Breast epithelium (tissue), 4 donors: ENCODE data around the gene TXNL4B. TPM values are rescaled to one million over a fixed set of nuclear protein-coding genes. Genes with fewer than 3 reads are reported as not detected.

Experiments used
- DNase-seq, 2 donors: peaks; one replicate each; pipeline ENCODE4 v3.0.0-alpha.2; 2019; ENCODE audit warnings: low spot score in 2 of 2
- H3K27ac ChIP-seq, 2 donors: fragments of 200-600 bp; sonication (generic) in 1 of 2; one replicate each; pipeline ENCODE4 v1.5.1; 2016 to 2019; ENCODE audit warnings: mild to moderate bottlenecking in 1 of 2
- H3K27me3 ChIP-seq, 2 donors: fragments of 200-600 bp; sonication (generic) in 1 of 2; one replicate each; pipeline versions ENCODE4 v1.5.1 to v1.6.0; 2017 to 2019; ENCODE audit warnings: control low read depth in 1 of 2, mild to moderate bottlenecking in 1 of 2
- H3K36me3 ChIP-seq: fragments of 200-600 bp; one replicate; pipeline ENCODE4 v1.5.1; 2019
- H3K4me1 ChIP-seq, 2 donors: fragments of 200-600 bp; sonication (generic); one replicate each; pipeline ENCODE4 v1.5.1; 2016 to 2019; ENCODE audit warnings: control low read depth in 1 of 2
- H3K4me3 ChIP-seq, 3 donors: fragments of 200-600 bp; sonication (generic); 1 replicate in 2 of 3; 2 replicates in 1 of 3; pipeline ENCODE4 v1.5.1; 2016 to 2019; ENCODE audit warnings: mild to moderate bottlenecking in 3 of 3, moderate library complexity in 2 of 3
- H3K9me3 ChIP-seq, 2 donors: fragments of 200-600 bp; sonication (generic) in 1 of 2; one replicate each; pipeline ENCODE4 v1.5.1; 2016 to 2019; ENCODE audit warnings: control low read depth in 1 of 2
- CTCF ChIP-seq, 3 donors: fragments of 450-650 bp; IDR thresholded peaks; one replicate each; pipeline ENCODE4 v1.5.1; 2016 to 2017; ENCODE audit warnings: antibody characterized with exemption in 3 of 3, mild to moderate bottlenecking in 3 of 3, moderate library complexity in 3 of 3
- POLR2A ChIP-seq: fragments of 450-650 bp; IDR thresholded peaks from one replicate; pipeline ENCODE4 v1.6.1; 2016; ENCODE audit warnings: antibody characterized with exemption, mild to moderate bottlenecking, moderate library complexity
- POLR2AphosphoS5 ChIP-seq, 3 donors: sonication (generic); formaldehyde crosslinking; IDR thresholded peaks; one replicate each; pipeline ENCODE4 v1.6.1; 2017; ENCODE audit warnings: antibody characterized with exemption in 3 of 3
- intact Hi-C: fragments of 100-400 bp; cut with DNase I; formaldehyde crosslinking; loops from one replicate; pipeline ENCODE4 v1.15.1; 2023; ENCODE audit warnings: low total_unique reads
- total RNA-seq, 3 donors: library from RNA; depleted of rRNA; stranded (reverse); fragments of >200 nt; gene quantifications; one replicate each; pipeline ENCODE4 v1.1.0, GENCODE V29; 2016

The TXNL4B gene
- total RNA-seq, 3 donors from 2014 or later, result 7.2 to 16.4 (median 8.8) TPM

DNA sequence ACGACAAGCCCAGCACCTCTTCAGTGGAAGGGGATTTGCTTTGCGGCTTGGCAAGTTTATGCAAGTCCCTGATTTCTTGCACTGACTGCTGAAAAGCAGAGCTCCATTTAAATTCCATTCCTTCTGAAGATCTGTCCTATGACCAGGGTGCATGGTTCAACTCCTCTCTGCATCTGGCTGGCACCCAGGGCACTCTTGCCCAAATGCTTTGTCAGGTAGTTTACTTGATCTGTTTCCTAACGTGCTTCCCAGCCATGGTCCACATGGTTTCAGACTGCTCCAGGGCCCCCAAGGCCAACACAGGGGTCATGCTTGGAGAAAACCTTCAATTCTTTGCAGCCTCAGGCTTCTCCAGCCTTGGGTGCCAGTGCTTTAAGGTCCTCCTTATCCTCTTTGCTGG, 50.4 kb downstream of the TXNL4B start:
- no peaks in the 10 kb centered on the region for H3K9me3 ChIP-seq
- no peaks in the 10 kb centered on the region for H3K36me3 ChIP-seq
- H3K27me3 ChIP-seq, result no peaks in the 10 kb centered on the region
- DNase-seq, result no peak
- TF ChIP-seq CTCF (IDR thresholded peaks at IDR 0.05) (no peak), POLR2AphosphoS5 (IDR thresholded peaks at IDR 0.05) (no peak), POLR2A (no peak)
- peak overlapping the region in 1 of 2 donors; percentile 41 for H3K27ac ChIP-seq
- intact Hi-C loops, result no loop called here
- H3K4me1 ChIP-seq, result no peaks in the 10 kb centered on the region
- H3K4me3 ChIP-seq, result no peak overlapping the region

- intact Hi-C loops, result no loop called here
- Histone ChIP-seq H3K4me1 (no peaks in the 10 kb centered on the region), H3K27ac (peak overlapping the region; percentile 41 to 57), H3K36me3 (no peaks in the 10 kb centered on the region), H3K27me3 (no peaks in the 10 kb centered on the region), H3K4me3 (no peak overlapping the region), H3K9me3 (no peaks in the 10 kb centered on the region)
- DNase-seq, result peak in 1 of 2 donors; percentile 76
- TF ChIP-seq POLR2AphosphoS5 (IDR thresholded peaks at IDR 0.05) (peak in 1 of 3 donors; percentile 39), CTCF (IDR thresholded peaks at IDR 0.05) (no peak)
These were observed 51.2 kb downstream of the TXNL4B start for GRCh38 chr16:72042157-72042660.

GRCh38 chr16:72036098-72036497, 57.3 kb downstream of the TXNL4B start:
- no peaks in the 10 kb centered on the region for H3K9me3 ChIP-seq
- H3K27ac ChIP-seq, result no peak overlapping the region
- TF ChIP-seq POLR2AphosphoS5 (IDR thresholded peaks at IDR 0.05), result no peak
- no peak for TF ChIP-seq CTCF (IDR thresholded peaks at IDR 0.05)
- TF ChIP-seq POLR2A, result no peak
- intact Hi-C loops, result no loop called here
- no peaks in the 10 kb centered on the region for H3K27me3 ChIP-seq
- H3K4me1 ChIP-seq, result no peaks in the 10 kb centered on the region
- H3K36me3 ChIP-seq, result no peaks in the 10 kb centered on the region
- no peak overlapping the region for H3K4me3 ChIP-seq
- DNase-seq, result no peak

Other genes starting within 250 kb of the TXNL4B start
- 10 to 100 TPM; 19.3 to 41.1 (median 28.0) TPM for gene ATXN1L, start 247.6 kb downstream of the TXNL4B start, total RNA-seq
- 10 to 100 TPM in 1 of 3 donors, 1 to 10 TPM in 2; 3.7 to 11.1 (median 9.8) TPM for gene ZNF821, start 209.4 kb downstream of the TXNL4B start, total RNA-seq
- gene IST1, start 198.1 kb downstream of the TXNL4B start, total RNA-seq, result 100 to 1,000 TPM; 217 to 303 (median 253) TPM
- under 1 TPM; under 0.01 to 0.80 (median 0.73) TPM for gene PKD1L3, start 93.2 kb downstream of the TXNL4B start, total RNA-seq
- gene DHODH, start 84.9 kb downstream of the TXNL4B start, total RNA-seq, result 1 to 10 TPM; 4.0 to 7.8 (median 6.2) TPM
- 100 to 1,000 TPM in 1 of 3 donors, 10 to 100 TPM in 2; 24.5 to 543 (median 61.9) TPM for gene HP, start 39.1 kb downstream of the TXNL4B start, total RNA-seq
- gene HPR, start 30.4 kb downstream of the TXNL4B start, total RNA-seq, result 1 to 10 TPM in 1 of 3 donors, under 1 TPM in 1, not detected in 1; 0.59 to 1.1 TPM
- gene DHX38, start 227 bp upstream of the TXNL4B start, total RNA-seq, result 10 to 100 TPM; 50.2 to 60.6 (median 53.7) TPM
- gene PMFBP1, start 78.5 kb upstream of the TXNL4B start, total RNA-seq, result 1 to 10 TPM in 2 of 3 donors, under 1 TPM in 1; 0.33 to 2.2 (median 1.8) TPM